ENCODE results near the gene MAST4. TPM values are rescaled to one million over a fixed set of nuclear protein-coding genes. Genes with fewer than 3 reads are reported as not detected.

Gene MAST4
- total and polyA plus RNA-seq, 2 donors = 17.0 to 18.8 TPM

DNA sequence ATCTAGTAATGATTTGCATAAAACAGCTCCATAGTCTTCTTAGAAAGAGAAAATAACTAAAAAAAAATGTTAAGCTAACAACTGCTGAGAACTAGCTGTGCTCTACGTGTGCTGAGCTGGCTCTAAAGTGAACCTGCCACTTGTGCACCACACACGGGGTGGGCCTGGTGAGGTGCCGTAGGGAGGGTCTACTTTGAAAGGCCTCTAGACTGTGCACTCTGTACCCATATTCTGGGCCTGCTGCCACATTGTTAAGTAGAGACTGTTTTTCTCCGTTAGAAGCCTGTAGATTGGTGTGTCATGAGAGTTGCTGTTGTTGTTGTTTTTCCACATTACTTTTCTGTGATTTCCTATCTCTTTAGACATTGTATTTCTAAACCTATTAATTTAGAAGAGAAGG is 506.5 kb downstream of the MAST4 start:
- DNase-seq (ENCODE audit: low read depth in 6 of 9, low spot score in 9 of 9) = no peak
- Histone ChIP-seq H3K4me3 (ENCODE audit: low read length in 2 of 2) (no peak overlapping the region), H3K4me1 (ENCODE audit: control insufficient read depth in 2 of 2, insufficient read depth in 2 of 2, low read length in 2 of 2) (no peaks in the 10 kb centered on the region), H3K27ac (ENCODE audit: low read depth in 1 of 2, low read length in 1 of 2) (no peak overlapping the region), H3K36me3 (ENCODE audit: control insufficient read depth in 2 of 2, insufficient read depth in 2 of 2, low read length in 1 of 2) (peaks cover 14 to 62% of the 10 kb centered on the region in 2 donors), H3K9me3 (ENCODE audit: control insufficient read depth in 2 of 2, insufficient read depth in 1 of 2, low read length in 1 of 2) (no peaks in the 10 kb centered on the region), H3K27me3 (ENCODE audit: control insufficient read depth in 2 of 2, insufficient read depth in 1 of 2, low read length in 1 of 2) (no peaks in the 10 kb centered on the region)
- 96% methylated on average over 4 of the region's 4 CpGs for WGBS

DNA sequence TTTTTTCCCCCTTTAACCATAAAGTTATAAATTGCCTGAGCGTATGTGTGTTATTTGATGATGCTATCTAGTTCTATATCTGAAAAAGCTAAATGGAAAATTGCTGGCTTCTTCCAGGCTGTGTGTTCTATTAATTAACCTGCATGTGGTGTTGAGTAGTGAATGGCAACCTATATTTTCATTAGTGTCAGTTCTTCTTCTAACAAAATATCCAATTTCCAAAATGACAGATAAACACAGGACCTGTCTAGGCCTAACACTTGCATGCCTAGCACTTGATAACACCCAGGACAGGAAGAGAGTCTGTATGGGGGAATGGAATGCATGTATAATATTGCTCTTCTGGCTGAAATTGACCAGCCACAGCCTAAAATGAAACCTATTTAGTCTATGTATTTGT is 508.7 kb downstream of the MAST4 start:
- no peaks in the 10 kb centered on the region for H3K4me1 ChIP-seq (ENCODE audit: control insufficient read depth in 2 of 2, insufficient read depth in 2 of 2, low read length in 2 of 2)
- H3K4me3 ChIP-seq (ENCODE audit: low read length in 2 of 2) = no peak overlapping the region
- no peaks in the 10 kb centered on the region for H3K9me3 ChIP-seq (ENCODE audit: control insufficient read depth in 2 of 2, insufficient read depth in 1 of 2, low read length in 1 of 2)
- no peaks in the 10 kb centered on the region for H3K27me3 ChIP-seq (ENCODE audit: control insufficient read depth in 2 of 2, insufficient read depth in 1 of 2, low read length in 1 of 2)
- no peak for DNase-seq (ENCODE audit: low read depth in 6 of 9, low spot score in 9 of 9)
- peaks cover 14 to 64% of the 10 kb centered on the region in 2 donors for H3K36me3 ChIP-seq (ENCODE audit: control insufficient read depth in 2 of 2, insufficient read depth in 2 of 2, low read length in 1 of 2)
- H3K27ac ChIP-seq (ENCODE audit: low read depth in 1 of 2, low read length in 1 of 2) = no peak overlapping the region
- 97% methylated on average over 1 of the region's 1 CpG for whole genome bisulfite sequencing

DNA sequence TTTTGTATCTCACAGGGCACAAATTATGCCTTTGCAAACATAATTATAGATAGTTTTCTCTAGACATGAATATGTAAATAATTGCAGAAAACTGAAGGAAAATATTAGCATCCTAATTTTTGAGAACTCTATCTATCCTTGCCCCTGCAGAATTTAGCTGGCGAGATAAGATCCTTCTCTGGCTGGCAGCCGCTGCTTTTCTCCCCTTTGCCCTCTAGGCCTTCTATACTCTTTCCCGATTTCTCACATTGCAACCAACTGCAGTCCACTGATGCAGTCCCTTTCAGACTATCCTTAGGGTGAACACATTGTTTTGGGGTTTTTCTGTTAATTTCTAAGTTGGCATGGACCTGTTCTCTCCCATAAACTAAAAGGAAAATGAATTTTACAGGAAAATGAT is 509.1 kb downstream of the MAST4 start:
- WGBS = 99% methylated on average over 3 of the region's 3 CpGs

DNA sequence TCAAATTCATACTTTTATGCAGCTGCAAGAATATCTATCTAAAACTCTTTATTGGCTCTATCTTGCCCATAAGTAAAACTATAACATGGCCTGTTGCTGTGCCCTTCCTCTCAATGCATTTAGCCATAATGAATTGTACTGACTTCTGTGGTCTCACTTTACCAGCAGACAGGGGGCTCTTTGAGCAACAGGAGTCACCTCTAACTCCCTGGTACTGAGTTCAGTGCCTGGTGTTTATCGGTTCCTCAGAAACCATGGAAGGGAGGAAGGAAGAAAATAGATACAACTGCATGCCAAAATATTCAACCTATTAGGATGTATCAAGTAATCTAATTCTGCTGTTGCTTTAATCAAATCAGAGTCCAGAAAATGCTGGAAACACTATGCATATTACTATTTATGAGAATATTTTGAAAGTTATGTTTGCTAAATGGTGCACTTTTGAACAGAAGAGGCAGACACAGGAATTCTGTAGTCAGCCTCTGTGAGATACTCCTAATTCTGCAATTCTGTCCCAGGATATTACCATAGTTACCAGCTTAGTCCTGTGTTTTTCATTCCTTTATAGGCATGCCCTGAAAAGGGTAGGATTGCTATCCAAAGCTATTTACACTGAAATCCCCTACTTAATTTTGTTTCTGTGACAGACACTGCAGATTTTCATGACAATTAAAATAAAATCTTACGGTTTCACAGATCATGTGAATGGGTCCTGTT is 510.6 kb downstream of the MAST4 start:
- no peaks in the 10 kb centered on the region for H3K4me1 ChIP-seq (ENCODE audit: control insufficient read depth in 2 of 2, insufficient read depth in 2 of 2, low read length in 2 of 2)
- H3K9me3 ChIP-seq (ENCODE audit: control insufficient read depth in 2 of 2, insufficient read depth in 1 of 2, low read length in 1 of 2) = no peaks in the 10 kb centered on the region
- peaks cover 14 to 60% of the 10 kb centered on the region in 2 donors for H3K36me3 ChIP-seq (ENCODE audit: control insufficient read depth in 2 of 2, insufficient read depth in 2 of 2, low read length in 1 of 2)
- no peak overlapping the region for H3K27ac ChIP-seq (ENCODE audit: low read depth in 1 of 2, low read length in 1 of 2)
- 92% methylated on average over 2 of the region's 2 CpGs for WGBS
- no peak for DNase-seq (ENCODE audit: low read depth in 6 of 9, low spot score in 9 of 9)
- H3K27me3 ChIP-seq (ENCODE audit: control insufficient read depth in 2 of 2, insufficient read depth in 1 of 2, low read length in 1 of 2) = no peaks in the 10 kb centered on the region
- H3K4me3 ChIP-seq (ENCODE audit: low read length in 2 of 2) = no peak overlapping the region

More for the DNA sequence above, 509.1 kb downstream of the MAST4 start:
- Histone ChIP-seq H3K4me1 (ENCODE audit: control insufficient read depth in 2 of 2, insufficient read depth in 2 of 2, low read length in 2 of 2) (no peaks in the 10 kb centered on the region), H3K9me3 (ENCODE audit: control insufficient read depth in 2 of 2, insufficient read depth in 1 of 2, low read length in 1 of 2) (no peaks in the 10 kb centered on the region), H3K27me3 (ENCODE audit: control insufficient read depth in 2 of 2, insufficient read depth in 1 of 2, low read length in 1 of 2) (no peaks in the 10 kb centered on the region), H3K27ac (ENCODE audit: low read depth in 1 of 2, low read length in 1 of 2) (no peak overlapping the region), H3K4me3 (ENCODE audit: low read length in 2 of 2) (no peak overlapping the region), H3K36me3 (ENCODE audit: control insufficient read depth in 2 of 2, insufficient read depth in 2 of 2, low read length in 1 of 2) (peaks cover 14 to 67% of the 10 kb centered on the region in 2 donors)
- DNase-seq (ENCODE audit: low read depth in 6 of 9, low spot score in 9 of 9) = no peak

DNA sequence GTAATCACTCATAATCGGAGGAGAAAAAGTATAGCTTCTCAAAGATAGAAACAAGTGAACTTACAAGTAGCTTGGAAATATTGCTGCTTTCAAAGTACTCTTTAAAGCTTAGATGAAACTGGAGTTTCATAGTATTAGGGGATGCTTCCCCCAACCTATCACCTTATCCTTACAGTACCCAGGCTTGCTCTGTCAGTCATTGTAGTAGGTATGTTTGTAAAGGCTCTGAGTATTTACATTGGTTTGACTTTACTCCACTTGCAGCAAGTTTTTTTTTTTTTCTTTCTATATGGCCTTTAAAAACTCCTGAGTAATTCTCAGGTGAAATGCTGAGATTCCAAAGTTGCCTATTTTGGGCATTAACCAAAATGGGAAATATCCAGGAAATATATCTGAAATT is 515.6 kb downstream of the MAST4 start:
- WGBS = 95% methylated on average over 1 of the region's 1 CpG
- no peaks in the 10 kb centered on the region for H3K27me3 ChIP-seq (ENCODE audit: control insufficient read depth in 2 of 2, insufficient read depth in 1 of 2, low read length in 1 of 2)
- no peak for DNase-seq (ENCODE audit: low read depth in 6 of 9, low spot score in 9 of 9)
- no peak overlapping the region for H3K4me3 ChIP-seq (ENCODE audit: low read length in 2 of 2)
- no peaks in the 10 kb centered on the region for H3K9me3 ChIP-seq (ENCODE audit: control insufficient read depth in 2 of 2, insufficient read depth in 1 of 2, low read length in 1 of 2)
- H3K27ac ChIP-seq (ENCODE audit: low read depth in 1 of 2, low read length in 1 of 2) = no peak overlapping the region
- H3K36me3 ChIP-seq (ENCODE audit: control insufficient read depth in 2 of 2, insufficient read depth in 2 of 2, low read length in 1 of 2) = peaks cover 23 to 38% of the 10 kb centered on the region in 2 donors
- no peaks in the 10 kb centered on the region for H3K4me1 ChIP-seq (ENCODE audit: control insufficient read depth in 2 of 2, insufficient read depth in 2 of 2, low read length in 2 of 2)

DNA sequence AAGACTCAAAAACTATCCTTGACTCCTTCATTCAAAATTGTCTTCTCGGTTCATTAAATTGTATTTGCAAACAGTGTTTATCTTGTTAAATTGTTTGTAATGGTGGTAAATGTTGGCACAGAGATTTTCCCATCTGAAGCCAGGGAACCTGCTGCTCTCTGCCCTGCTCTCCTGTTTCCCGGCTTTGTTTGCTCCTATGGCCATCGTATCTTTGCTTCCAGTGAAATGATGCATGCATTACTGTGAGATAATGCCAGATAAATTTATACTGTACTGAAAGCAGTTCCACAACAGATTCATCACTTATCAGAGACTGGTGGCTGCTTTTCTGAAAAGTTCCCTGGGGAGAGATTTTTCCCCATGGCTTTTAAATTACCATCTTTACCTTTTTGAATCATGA is 519.1 kb downstream of the MAST4 start:
- Histone ChIP-seq H3K4me3 (ENCODE audit: low read length in 2 of 2) (no peak overlapping the region), H3K9me3 (ENCODE audit: control insufficient read depth in 2 of 2, insufficient read depth in 1 of 2, low read length in 1 of 2) (no peaks in the 10 kb centered on the region), H3K27me3 (ENCODE audit: control insufficient read depth in 2 of 2, insufficient read depth in 1 of 2, low read length in 1 of 2) (no peaks in the 10 kb centered on the region), H3K27ac (ENCODE audit: low read depth in 1 of 2, low read length in 1 of 2) (no peak overlapping the region), H3K4me1 (ENCODE audit: control insufficient read depth in 2 of 2, insufficient read depth in 2 of 2, low read length in 2 of 2) (no peaks in the 10 kb centered on the region), H3K36me3 (ENCODE audit: control insufficient read depth in 2 of 2, insufficient read depth in 2 of 2, low read length in 1 of 2) (peaks cover 32 to 41% of the 10 kb centered on the region in 2 donors)
- DNase-seq (ENCODE audit: low read depth in 6 of 9, low spot score in 9 of 9) = no peak
- 94% methylated on average over 3 of the region's 3 CpGs for WGBS

DNA sequence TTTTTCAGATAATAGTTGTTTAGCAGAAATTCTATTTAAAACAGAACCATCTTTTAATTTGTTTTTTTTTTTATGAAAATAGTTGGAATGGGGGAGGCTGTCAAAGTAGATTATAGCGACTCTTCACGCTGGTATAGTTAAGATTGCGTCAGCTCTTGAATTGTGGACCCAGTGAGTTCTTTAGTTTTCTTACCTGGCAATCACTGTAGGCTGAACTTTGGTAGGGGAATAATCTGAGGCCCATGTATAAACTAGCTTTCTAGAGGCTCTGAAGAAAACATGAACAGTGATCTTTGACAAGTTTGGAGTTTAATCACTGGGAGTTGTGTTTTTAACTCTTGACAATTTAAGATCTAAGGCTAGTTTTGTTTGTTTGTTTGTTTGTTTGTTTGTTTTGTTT is 519.6 kb downstream of the MAST4 start:
- Histone ChIP-seq H3K4me3 (ENCODE audit: low read length in 2 of 2) (no peak overlapping the region), H3K27me3 (ENCODE audit: control insufficient read depth in 2 of 2, insufficient read depth in 1 of 2, low read length in 1 of 2) (no peaks in the 10 kb centered on the region), H3K36me3 (ENCODE audit: control insufficient read depth in 2 of 2, insufficient read depth in 2 of 2, low read length in 1 of 2) (peaks cover 35 to 44% of the 10 kb centered on the region in 2 donors), H3K4me1 (ENCODE audit: control insufficient read depth in 2 of 2, insufficient read depth in 2 of 2, low read length in 2 of 2) (no peaks in the 10 kb centered on the region), H3K9me3 (ENCODE audit: control insufficient read depth in 2 of 2, insufficient read depth in 1 of 2, low read length in 1 of 2) (no peaks in the 10 kb centered on the region), H3K27ac (ENCODE audit: low read depth in 1 of 2, low read length in 1 of 2) (no peak overlapping the region)
- DNase-seq (ENCODE audit: low read depth in 6 of 9, low spot score in 9 of 9) = no peak
- WGBS = 98% methylated on average over 3 of the region's 3 CpGs

DNA sequence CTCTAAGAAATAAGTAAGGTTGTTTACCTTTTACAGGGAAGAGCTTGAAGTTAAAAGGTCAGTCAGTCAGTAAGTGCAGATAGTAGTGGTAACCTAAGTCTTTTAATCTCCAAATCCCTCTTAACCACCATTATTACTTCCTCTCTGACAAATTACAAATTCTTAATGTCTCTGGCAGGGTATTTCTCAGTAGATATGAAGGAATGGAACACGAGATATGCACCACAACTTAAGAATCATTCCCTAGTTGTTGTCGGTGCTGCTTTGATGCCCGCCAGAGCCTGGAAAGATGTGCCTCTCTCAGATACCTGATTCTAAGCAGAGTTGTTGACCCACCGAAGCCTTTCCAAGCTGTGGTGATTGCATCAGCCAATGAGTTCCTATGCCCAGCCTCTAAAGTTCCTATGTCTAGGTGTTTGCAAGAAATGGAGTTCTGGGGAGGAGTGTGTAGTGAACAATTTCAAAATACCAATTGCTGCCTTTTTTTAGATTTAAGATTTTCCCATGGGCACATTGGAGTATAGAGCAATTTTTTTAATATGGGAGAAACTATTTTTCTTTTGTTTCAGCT is 521.9 kb downstream of the MAST4 start:
- Histone ChIP-seq H3K27me3 (ENCODE audit: control insufficient read depth in 2 of 2, insufficient read depth in 1 of 2, low read length in 1 of 2) (no peaks in the 10 kb centered on the region), H3K9me3 (ENCODE audit: control insufficient read depth in 2 of 2, insufficient read depth in 1 of 2, low read length in 1 of 2) (no peaks in the 10 kb centered on the region), H3K36me3 (ENCODE audit: control insufficient read depth in 2 of 2, insufficient read depth in 2 of 2, low read length in 1 of 2) (peaks cover 33 to 45% of the 10 kb centered on the region in 2 donors), H3K4me3 (ENCODE audit: low read length in 2 of 2) (no peak overlapping the region), H3K4me1 (ENCODE audit: control insufficient read depth in 2 of 2, insufficient read depth in 2 of 2, low read length in 2 of 2) (no peaks in the 10 kb centered on the region), H3K27ac (ENCODE audit: low read depth in 1 of 2, low read length in 1 of 2) (no peak overlapping the region)
- WGBS = 97% methylated on average over 4 of the region's 4 CpGs
- no peak for DNase-seq (ENCODE audit: low read depth in 6 of 9, low spot score in 9 of 9)

DNA sequence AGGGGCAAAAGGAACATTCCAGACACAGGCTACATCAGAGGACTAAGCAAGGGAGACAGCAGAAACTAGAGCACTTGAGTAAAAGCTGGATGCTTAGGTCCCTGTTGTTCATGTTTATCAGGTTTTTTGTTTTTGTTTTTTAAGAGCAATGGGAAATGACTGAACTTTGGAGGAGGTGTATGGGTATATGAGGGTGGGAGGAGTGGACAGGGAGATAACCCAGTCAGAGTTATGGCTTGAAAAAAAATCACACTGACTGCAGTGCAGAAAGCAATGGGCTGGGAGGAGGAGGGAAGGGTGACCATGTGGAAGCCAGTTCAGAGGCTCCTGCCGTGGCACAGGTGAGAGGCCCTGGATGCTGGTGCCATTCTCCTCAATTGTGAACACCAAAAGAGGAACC is 522.8 kb downstream of the MAST4 start:
- WGBS = 94% methylated on average over 1 of the region's 1 CpG
- Histone ChIP-seq H3K27ac (ENCODE audit: low read depth in 1 of 2, low read length in 1 of 2) (no peak overlapping the region), H3K9me3 (ENCODE audit: control insufficient read depth in 2 of 2, insufficient read depth in 1 of 2, low read length in 1 of 2) (no peaks in the 10 kb centered on the region), H3K36me3 (ENCODE audit: control insufficient read depth in 2 of 2, insufficient read depth in 2 of 2, low read length in 1 of 2) (peaks cover 31 to 48% of the 10 kb centered on the region in 2 donors), H3K4me3 (ENCODE audit: low read length in 2 of 2) (no peak overlapping the region), H3K4me1 (ENCODE audit: control insufficient read depth in 2 of 2, insufficient read depth in 2 of 2, low read length in 2 of 2) (no peaks in the 10 kb centered on the region), H3K27me3 (ENCODE audit: control insufficient read depth in 2 of 2, insufficient read depth in 1 of 2, low read length in 1 of 2) (no peaks in the 10 kb centered on the region)
- no peak for DNase-seq (ENCODE audit: low read depth in 6 of 9, low spot score in 9 of 9)
